SK-N-SH treated with all-trans-retinoic acid at 6 μM for 48 hours (cell line): ENCODE data around the gene HSD11B2.

Experiments
- ATAC-seq: fragments of 200-7000 bp; cut with Tn5 transposase; 3 replicates; pipeline ENCODE4 v1.9.1; 2020; ENCODE audit warnings: mild to moderate bottlenecking, moderate library complexity
- ARNTL ChIP-seq: fragments of 450-650 bp; formaldehyde crosslinking; IDR thresholded peaks from 2 replicates; pipeline ENCODE4 v1.5.0; 2020; ENCODE audit warnings: low read depth, mild to moderate bottlenecking, moderate library complexity, borderline replicate concordance
- BACH2 ChIP-seq: fragments of 250-450 bp; sonication (Bioruptor Pico); IDR thresholded peaks from 2 replicates; pipeline ENCODE4 v1.9.0; 2021; ENCODE audit warnings: mild to moderate bottlenecking, borderline replicate concordance
- ESRRG ChIP-seq: fragments of 250-450 bp; sonication (Bioruptor Pico); IDR thresholded peaks from 2 replicates; pipeline ENCODE4 v1.6.1; 2021; ENCODE audit warnings: mild to moderate bottlenecking
- GLIS3 ChIP-seq: fragments of 250-450 bp; sonication (Bioruptor Pico); IDR thresholded peaks from 2 replicates; pipeline ENCODE4 v1.5.0; 2020; ENCODE audit warnings: mild to moderate bottlenecking, moderate library complexity
- ISL1 ChIP-seq: fragments of 250-450 bp; sonication (Bioruptor Pico); IDR thresholded peaks from 2 replicates; pipeline ENCODE4 v2.1.2; 2022; ENCODE audit warnings: mild to moderate bottlenecking, moderate library complexity
- PPARA ChIP-seq: fragments of 250-450 bp; sonication (Bioruptor Pico); IDR thresholded peaks from 2 replicates; pipeline ENCODE4 v1.5.0; 2020; ENCODE audit warnings: mild to moderate bottlenecking, borderline replicate concordance
- RARB ChIP-seq: fragments of 250-450 bp; sonication (Bioruptor Pico); IDR thresholded peaks from 2 replicates; pipeline ENCODE4 v1.8.0; 2021; ENCODE audit warnings: mild to moderate bottlenecking, moderate library complexity
- SNAI2 ChIP-seq: fragments of 250-450 bp; sonication (Bioruptor Pico); IDR thresholded peaks from 2 replicates; pipeline ENCODE4 v1.5.0; 2020; ENCODE audit warnings: mild to moderate bottlenecking, moderate library complexity
- ZC3H10 ChIP-seq: fragments of 250-450 bp; sonication (Bioruptor Pico); IDR thresholded peaks from 2 replicates; pipeline ENCODE4 v1.5.1; 2021; ENCODE audit warnings: mild to moderate bottlenecking, moderate library complexity
- ZFP3 ChIP-seq: fragments of 250-450 bp; sonication (Bioruptor Pico); IDR thresholded peaks from 2 replicates; pipeline ENCODE4 v1.5.0; 2020; ENCODE audit warnings: mild to moderate bottlenecking, moderate library complexity
- ZFP30 ChIP-seq: fragments of 450-650 bp; formaldehyde crosslinking; IDR thresholded peaks from 2 replicates; pipeline ENCODE4 v1.5.0; 2022; ENCODE audit warnings: mild to moderate bottlenecking, moderate library complexity
- ZNF565 ChIP-seq: fragments of 450-650 bp; formaldehyde crosslinking; conservative IDR thresholded peaks from 2 replicates; pipeline ENCODE4 v1.5.0; 2020; ENCODE audit warnings: low read depth, mild to moderate bottlenecking, moderate library complexity
- ZNF70 ChIP-seq: fragments of 450-650 bp; formaldehyde crosslinking; IDR thresholded peaks from 2 replicates; pipeline ENCODE4 v1.5.0; 2020; ENCODE audit warnings: mild to moderate bottlenecking, moderate library complexity
- ZNF8 ChIP-seq: fragments of 450-650 bp; formaldehyde crosslinking; IDR thresholded peaks from 2 replicates; pipeline ENCODE4 v1.5.0; 2020; ENCODE audit warnings: mild to moderate bottlenecking, moderate library complexity
- TF ChIP-seq, protein P1 (sequence below): fragments of 250-450 bp; sonication (Bioruptor Pico); IDR thresholded peaks from 2 replicates; pipeline ENCODE4 v1.8.0; 2021; ENCODE audit warnings: low read depth, mild to moderate bottlenecking, moderate library complexity, borderline replicate concordance
- TF ChIP-seq, protein P2 (sequence below): fragments of 250-450 bp; sonication (Bioruptor Pico); IDR thresholded peaks from 2 replicates; pipeline ENCODE4 v1.5.1; 2020; ENCODE audit warnings: low read depth, mild to moderate bottlenecking, moderate library complexity
- TF ChIP-seq, protein P3 (sequence below): fragments of 250-450 bp; sonication (Bioruptor Pico); IDR thresholded peaks from 2 replicates; pipeline ENCODE4 v1.5.1; 2021; ENCODE audit warnings: mild to moderate bottlenecking, moderate library complexity
- TF ChIP-seq, protein P4 (sequence below): fragments of 250-450 bp; sonication (Bioruptor Pico); IDR thresholded peaks from 2 replicates; pipeline ENCODE4 v1.8.0; 2020; ENCODE audit warnings: mild to moderate bottlenecking, moderate library complexity, borderline replicate concordance

The HSD11B2 gene

DNA sequence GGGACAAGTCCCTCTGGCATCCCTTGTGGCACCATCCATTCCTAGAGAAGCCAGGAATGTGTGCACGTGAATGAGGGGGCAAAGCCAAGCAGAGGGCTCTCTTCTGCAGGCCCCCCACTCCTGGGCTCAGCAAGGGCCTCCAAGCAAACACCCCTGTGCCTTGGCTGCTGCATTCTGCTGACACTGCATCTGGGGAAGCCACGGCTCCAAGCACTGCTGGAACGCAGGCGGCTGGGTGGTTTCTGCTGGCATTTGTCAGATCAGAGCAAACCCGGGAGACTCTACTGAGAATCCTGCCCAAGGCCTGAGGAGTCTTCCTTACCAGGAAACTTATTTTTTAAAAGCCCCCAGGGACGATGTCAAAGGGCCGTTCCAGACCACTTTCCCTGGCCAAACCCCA is 26.7 kb downstream of the HSD11B2 start:
- ATAC-seq = no peak

DNA sequence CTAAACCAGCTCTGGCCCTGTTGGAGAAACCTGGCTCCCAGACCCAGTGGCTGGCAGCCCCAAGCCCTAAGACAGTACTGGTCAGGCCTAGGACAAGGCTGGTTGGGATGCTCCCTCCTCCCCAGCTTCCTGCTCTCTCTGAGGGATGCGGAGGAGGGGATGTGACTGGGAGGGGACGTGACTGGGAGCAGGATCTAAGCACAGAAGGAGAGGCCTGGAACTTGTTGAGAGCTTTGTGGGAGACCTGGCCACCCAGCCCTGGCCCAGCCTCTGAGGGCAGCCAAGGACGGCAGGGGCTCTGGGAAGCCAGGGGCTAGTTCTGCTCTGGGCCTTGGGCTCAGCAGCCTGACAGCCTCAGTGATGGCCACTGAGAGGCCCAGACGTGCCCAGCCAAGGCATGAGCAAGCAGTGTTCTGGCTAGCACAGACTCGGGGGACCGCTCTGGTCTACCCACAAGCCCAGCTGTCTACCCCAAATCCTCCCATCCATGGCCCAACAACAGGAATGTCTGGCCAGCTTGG is 27.3 kb downstream of the HSD11B2 start:
- ATAC-seq = no peak
- TF ChIP-seq ZFP3 (CRISPR knock-in tag) (no peak), ZC3H10 (no peak), ZNF8 (CRISPR knock-in tag) (no peak), PPARA (CRISPR knock-in tag) (no peak), GLIS3 (CRISPR knock-in tag) (no peak), ZNF70 (CRISPR knock-in tag) (no peak), ISL1 (CRISPR knock-in tag) (no peak), ZFP30 (no peak), ESRRG (no peak)
- TF ChIP-seq, protein P1, sequence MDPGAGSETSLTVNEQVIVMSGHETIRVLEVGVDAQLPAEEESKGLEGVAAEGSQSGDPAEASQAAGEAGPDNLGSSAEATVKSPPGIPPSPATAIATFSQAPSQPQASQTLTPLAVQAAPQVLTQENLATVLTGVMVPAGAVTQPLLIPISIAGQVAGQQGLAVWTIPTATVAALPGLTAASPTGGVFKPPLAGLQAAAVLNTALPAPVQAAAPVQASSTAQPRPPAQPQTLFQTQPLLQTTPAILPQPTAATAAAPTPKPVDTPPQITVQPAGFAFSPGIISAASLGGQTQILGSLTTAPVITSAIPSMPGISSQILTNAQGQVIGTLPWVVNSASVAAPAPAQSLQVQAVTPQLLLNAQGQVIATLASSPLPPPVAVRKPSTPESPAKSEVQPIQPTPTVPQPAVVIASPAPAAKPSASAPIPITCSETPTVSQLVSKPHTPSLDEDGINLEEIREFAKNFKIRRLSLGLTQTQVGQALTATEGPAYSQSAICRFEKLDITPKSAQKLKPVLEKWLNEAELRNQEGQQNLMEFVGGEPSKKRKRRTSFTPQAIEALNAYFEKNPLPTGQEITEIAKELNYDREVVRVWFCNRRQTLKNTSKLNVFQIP = no peak

More for the DNA sequence above, 26.7 kb downstream of the HSD11B2 start:
- TF ChIP-seq ZC3H10 (no peak), BACH2 (no peak), PPARA (CRISPR knock-in tag) (no peak), RARB (no peak), ZFP30 (no peak), ZNF70 (CRISPR knock-in tag) (no peak), ZNF565 (no peak), ARNTL (CRISPR knock-in tag) (no peak), ZFP3 (CRISPR knock-in tag) (no peak), SNAI2 (CRISPR knock-in tag) (no peak), ESRRG (no peak)
- TF ChIP-seq, protein P2, sequence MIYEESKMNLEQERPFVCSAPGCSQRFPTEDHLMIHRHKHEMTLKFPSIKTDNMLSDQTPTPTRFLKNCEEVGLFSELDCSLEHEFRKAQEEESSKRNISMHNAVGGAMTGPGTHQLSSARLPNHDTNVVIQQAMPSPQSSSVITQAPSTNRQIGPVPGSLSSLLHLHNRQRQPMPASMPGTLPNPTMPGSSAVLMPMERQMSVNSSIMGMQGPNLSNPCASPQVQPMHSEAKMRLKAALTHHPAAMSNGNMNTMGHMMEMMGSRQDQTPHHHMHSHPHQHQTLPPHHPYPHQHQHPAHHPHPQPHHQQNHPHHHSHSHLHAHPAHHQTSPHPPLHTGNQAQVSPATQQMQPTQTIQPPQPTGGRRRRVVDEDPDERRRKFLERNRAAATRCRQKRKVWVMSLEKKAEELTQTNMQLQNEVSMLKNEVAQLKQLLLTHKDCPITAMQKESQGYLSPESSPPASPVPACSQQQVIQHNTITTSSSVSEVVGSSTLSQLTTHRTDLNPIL = no peak
- TF ChIP-seq, protein P1 = no peak
- TF ChIP-seq, protein P3, sequence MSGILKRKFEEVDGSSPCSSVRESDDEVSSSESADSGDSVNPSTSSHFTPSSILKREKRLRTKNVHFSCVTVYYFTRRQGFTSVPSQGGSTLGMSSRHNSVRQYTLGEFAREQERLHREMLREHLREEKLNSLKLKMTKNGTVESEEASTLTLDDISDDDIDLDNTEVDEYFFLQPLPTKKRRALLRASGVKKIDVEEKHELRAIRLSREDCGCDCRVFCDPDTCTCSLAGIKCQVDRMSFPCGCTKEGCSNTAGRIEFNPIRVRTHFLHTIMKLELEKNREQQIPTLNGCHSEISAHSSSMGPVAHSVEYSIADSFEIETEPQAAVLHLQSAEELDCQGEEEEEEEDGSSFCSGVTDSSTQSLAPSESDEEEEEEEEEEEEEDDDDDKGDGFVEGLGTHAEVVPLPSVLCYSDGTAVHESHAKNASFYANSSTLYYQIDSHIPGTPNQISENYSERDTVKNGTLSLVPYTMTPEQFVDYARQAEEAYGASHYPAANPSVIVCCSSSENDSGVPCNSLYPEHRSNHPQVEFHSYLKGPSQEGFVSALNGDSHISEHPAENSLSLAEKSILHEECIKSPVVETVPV (CRISPR knock-in tag) = no peak
- TF ChIP-seq, protein P4, sequence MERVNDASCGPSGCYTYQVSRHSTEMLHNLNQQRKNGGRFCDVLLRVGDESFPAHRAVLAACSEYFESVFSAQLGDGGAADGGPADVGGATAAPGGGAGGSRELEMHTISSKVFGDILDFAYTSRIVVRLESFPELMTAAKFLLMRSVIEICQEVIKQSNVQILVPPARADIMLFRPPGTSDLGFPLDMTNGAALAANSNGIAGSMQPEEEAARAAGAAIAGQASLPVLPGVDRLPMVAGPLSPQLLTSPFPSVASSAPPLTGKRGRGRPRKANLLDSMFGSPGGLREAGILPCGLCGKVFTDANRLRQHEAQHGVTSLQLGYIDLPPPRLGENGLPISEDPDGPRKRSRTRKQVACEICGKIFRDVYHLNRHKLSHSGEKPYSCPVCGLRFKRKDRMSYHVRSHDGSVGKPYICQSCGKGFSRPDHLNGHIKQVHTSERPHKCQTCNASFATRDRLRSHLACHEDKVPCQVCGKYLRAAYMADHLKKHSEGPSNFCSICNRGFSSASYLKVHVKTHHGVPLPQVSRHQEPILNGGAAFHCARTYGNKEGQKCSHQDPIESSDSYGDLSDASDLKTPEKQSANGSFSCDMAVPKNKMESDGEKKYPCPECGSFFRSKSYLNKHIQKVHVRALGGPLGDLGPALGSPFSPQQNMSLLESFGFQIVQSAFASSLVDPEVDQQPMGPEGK (CRISPR knock-in tag) = no peak

DNA sequence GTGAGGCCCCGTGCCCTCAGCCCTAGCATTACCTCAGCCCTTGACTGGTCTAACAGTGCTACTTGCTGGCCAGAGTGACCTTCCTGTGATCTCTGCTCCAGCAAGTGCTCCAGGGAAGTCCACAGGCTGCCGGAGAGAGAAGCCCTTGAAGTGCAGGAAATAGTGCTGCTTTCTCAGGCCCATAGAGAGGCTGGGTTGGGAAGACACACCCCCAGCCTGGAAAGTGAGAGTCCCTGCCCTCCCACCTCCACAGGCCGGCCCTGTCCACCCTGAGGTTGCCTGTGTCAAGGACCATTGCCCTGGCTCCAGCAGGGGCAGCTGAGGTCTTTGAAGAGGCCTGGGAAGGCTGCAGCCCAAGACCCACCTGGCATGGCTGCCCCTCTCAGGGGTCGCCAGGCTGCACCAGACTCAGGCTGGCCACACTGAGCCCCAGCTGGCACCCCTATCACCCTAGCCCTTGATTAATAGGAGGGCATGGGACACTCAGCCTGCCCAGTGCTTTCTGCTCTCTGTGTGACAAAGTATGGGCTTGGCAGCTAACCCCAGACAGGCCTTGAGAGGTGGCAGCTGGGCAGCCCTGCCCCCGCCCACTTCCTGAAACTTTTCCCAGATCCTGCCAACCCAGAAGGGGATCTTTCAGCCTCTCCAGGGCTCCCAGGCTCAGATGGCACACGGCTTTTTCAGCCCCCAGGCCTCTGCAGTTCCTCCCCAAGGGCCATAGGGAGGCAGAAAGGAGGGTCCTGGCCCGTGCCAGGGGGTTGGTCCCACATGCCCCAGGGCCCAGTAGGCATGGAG is 28.3 kb downstream of the HSD11B2 start:
- TF ChIP-seq, protein P3 (CRISPR knock-in tag) = no peak

DNA sequence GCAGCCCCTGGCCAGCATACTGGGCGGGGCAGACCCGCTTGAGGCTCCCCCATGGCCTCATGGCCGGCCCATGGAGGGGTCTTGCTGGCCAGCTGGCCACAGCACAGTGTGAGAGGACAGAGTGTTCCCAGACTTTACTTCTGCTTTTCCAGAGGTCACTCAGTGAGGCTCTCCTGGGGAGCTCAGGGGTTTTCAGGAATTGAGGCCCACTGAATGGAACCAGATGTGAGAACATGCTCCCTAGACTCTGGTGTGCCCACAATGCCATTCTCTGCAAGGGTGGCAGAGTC is 28.9 kb downstream of the HSD11B2 start:
- no peak; the same call in 1 of the 3 replicates for ATAC-seq
- TF ChIP-seq GLIS3 (CRISPR knock-in tag) (no peak), ESRRG (no peak)

More for the DNA sequence above, 28.3 kb downstream of the HSD11B2 start:
- peak; percentile 41 for ATAC-seq
